ENCODE results near the gene ENPP6.

- TF ChIP-seq, protein P1, sequence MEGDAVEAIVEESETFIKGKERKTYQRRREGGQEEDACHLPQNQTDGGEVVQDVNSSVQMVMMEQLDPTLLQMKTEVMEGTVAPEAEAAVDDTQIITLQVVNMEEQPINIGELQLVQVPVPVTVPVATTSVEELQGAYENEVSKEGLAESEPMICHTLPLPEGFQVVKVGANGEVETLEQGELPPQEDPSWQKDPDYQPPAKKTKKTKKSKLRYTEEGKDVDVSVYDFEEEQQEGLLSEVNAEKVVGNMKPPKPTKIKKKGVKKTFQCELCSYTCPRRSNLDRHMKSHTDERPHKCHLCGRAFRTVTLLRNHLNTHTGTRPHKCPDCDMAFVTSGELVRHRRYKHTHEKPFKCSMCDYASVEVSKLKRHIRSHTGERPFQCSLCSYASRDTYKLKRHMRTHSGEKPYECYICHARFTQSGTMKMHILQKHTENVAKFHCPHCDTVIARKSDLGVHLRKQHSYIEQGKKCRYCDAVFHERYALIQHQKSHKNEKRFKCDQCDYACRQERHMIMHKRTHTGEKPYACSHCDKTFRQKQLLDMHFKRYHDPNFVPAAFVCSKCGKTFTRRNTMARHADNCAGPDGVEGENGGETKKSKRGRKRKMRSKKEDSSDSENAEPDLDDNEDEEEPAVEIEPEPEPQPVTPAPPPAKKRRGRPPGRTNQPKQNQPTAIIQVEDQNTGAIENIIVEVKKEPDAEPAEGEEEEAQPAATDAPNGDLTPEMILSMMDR (IDR thresholded peaks at IDR 0.05): no peak
- no peak for TF ChIP-seq POLR2A (IDR thresholded peaks at IDR 0.05)
These were observed 70.7 kb downstream of the ENPP6 start for GRCh38 chr4:184146951-184147350.

All from uterus (tissue), 2 donors.